Tibial nerve (tissue), 4 donors: ENCODE measurements around the gene HMOX1.

ENCODE experiments used
- EP300 ChIP-seq, 2 donors: sonication (generic); formaldehyde crosslinking; IDR thresholded peaks; one replicate each; pipeline ENCODE4 v1.6.1; 2017; ENCODE audit warnings: antibody characterized with exemption in 2 of 2, mild to moderate bottlenecking in 1 of 2
- POLR2A ChIP-seq, 2 donors: fragments of 450-650 bp; IDR thresholded peaks; one replicate each; pipeline ENCODE4 v1.6.1; 2017; ENCODE audit warnings: antibody characterized with exemption in 2 of 2, mild to moderate bottlenecking in 2 of 2, moderate library complexity in 2 of 2
- TF ChIP-seq, protein P1 (sequence below), 5 experiments: fragments of 200-600 bp in 3 of 5; fragments of 450-650 bp in 2 of 5; sonication (generic) in 3 of 5; IDR thresholded peaks; one replicate each; pipeline ENCODE4 v1.5.1; 2016 to 2019; ENCODE audit warnings: antibody characterized with exemption in 5 of 5, mild to moderate bottlenecking in 3 of 5, moderate library complexity in 2 of 5

- TF ChIP-seq, protein P1, sequence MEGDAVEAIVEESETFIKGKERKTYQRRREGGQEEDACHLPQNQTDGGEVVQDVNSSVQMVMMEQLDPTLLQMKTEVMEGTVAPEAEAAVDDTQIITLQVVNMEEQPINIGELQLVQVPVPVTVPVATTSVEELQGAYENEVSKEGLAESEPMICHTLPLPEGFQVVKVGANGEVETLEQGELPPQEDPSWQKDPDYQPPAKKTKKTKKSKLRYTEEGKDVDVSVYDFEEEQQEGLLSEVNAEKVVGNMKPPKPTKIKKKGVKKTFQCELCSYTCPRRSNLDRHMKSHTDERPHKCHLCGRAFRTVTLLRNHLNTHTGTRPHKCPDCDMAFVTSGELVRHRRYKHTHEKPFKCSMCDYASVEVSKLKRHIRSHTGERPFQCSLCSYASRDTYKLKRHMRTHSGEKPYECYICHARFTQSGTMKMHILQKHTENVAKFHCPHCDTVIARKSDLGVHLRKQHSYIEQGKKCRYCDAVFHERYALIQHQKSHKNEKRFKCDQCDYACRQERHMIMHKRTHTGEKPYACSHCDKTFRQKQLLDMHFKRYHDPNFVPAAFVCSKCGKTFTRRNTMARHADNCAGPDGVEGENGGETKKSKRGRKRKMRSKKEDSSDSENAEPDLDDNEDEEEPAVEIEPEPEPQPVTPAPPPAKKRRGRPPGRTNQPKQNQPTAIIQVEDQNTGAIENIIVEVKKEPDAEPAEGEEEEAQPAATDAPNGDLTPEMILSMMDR (IDR thresholded peaks at IDR 0.05) = no peak
- TF ChIP-seq EP300 (IDR thresholded peaks at IDR 0.05) (no peak), POLR2A (IDR thresholded peaks at IDR 0.05) (no peak)
Observed at GRCh38 chr22:35425971-35426800, 45.3 kb downstream of the HMOX1 start.
